B cell (primary cell): Measurements from ENCODE around the gene SIAH2.

Experiments
- EZH2 ChIP-seq: IDR thresholded peaks from 2 replicates; pipeline ENCODE4 v1.6.1; 2012; ENCODE audit warnings: borderline replicate concordance, low read depth, mild to moderate bottlenecking, moderate library complexity, low read length; ENCODE audit not compliant: insufficient read depth, poor library complexity, severe bottlenecking
- TF ChIP-seq, protein P1 (sequence below): fragments of 200-600 bp; IDR thresholded peaks from one replicate; pipeline ENCODE4 v1.8.0; 2022; ENCODE audit warnings: antibody characterized with exemption, mild to moderate bottlenecking

GRCh38 chr3:150763122-150763840 lies at the start of gene SIAH2:
- TF ChIP-seq, protein P1, sequence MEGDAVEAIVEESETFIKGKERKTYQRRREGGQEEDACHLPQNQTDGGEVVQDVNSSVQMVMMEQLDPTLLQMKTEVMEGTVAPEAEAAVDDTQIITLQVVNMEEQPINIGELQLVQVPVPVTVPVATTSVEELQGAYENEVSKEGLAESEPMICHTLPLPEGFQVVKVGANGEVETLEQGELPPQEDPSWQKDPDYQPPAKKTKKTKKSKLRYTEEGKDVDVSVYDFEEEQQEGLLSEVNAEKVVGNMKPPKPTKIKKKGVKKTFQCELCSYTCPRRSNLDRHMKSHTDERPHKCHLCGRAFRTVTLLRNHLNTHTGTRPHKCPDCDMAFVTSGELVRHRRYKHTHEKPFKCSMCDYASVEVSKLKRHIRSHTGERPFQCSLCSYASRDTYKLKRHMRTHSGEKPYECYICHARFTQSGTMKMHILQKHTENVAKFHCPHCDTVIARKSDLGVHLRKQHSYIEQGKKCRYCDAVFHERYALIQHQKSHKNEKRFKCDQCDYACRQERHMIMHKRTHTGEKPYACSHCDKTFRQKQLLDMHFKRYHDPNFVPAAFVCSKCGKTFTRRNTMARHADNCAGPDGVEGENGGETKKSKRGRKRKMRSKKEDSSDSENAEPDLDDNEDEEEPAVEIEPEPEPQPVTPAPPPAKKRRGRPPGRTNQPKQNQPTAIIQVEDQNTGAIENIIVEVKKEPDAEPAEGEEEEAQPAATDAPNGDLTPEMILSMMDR = no peak
- no peak for TF ChIP-seq EZH2
